Hematopoietic multipotent progenitor cell treated with erythropoietin and hydrocortisone succinate and interleukin-3 and kit ligand, for 6 days (in vitro differentiated cells): ENCODE data around the gene UBA5.
"Not testable (repeated sequence)": the region's sequence is repeated elsewhere in the genome, so short reads cannot be mapped to it uniquely, and the experiment has no call there.

Source experiments
- DNase-seq: peaks from one replicate; pipeline ENCODE4 v3.0.0-alpha.2; 2015

Gene UBA5

DNA sequence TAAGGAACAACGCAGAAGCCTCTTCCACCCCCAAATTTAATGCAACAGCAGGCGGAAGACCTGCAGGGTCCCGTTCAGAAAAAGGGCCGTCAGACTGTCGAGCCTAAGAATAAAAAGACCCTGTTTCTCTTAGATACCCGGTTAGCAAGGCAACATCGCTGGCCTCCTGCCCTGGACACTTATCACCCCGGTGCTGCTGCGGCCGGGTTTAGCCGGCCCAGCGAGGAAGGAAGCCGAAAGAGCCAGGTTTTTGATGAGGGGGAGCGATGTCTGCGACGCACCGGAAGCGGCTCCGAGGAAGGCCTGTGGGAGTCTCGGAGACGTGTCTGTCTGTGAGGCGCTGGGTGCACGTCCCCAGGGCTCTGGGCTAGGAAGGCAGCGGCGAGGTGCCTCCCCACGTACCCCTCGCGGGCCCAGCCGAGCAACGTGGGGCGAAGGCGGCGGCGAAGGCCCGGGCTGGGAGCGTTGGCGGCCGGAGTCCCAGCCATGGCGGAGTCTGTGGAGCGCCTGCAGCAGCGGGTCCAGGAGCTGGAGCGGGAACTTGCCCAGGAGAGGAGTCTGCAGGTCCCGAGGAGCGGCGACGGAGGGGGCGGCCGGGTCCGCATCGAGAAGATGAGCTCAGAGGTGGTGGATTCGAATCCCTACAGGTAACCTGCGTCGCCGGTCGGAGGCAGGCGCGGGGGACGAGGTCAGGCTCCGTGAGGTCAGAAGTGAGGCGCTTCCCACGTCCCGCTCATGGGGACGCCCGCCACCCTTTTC lies at the start of gene UBA5:
Gene UBA5 (plus strand): TSS at position 278 of the 759 bp plus-strand sequence. CDS start 209 bp downstream, at position 487.
- DNase-seq, result peak; percentile 83

DNA sequence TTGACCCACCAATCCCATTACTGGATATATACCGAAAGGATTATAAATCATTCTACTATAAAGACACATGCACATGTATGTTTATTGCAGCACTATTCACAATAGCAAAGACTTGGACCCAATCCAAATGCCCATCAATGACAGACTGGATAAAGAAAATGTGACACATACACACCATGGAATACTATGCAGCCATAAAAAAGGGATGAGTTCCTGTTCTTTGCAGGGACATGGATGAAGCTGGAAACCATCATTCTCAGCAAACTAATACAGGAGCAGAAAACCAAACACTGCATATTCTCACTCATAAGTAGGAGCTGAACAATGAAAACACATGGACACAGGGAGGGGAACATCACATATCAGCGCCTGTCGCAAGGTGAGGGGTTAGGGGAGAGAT lies 44.8 kb upstream of the UBA5 start:
- not testable (repeated sequence) for DNase-seq

- DNase-seq, result no peak
These were observed 44.2 kb upstream of the UBA5 start for GRCh38 chr3:132615881-132616280.

- DNase-seq, result no peak
These were observed 43.3 kb upstream of the UBA5 start for GRCh38 chr3:132616780-132617179.

- no peak for DNase-seq
These were observed 38.0 kb upstream of the UBA5 start for GRCh38 chr3:132622148-132622547.

DNA sequence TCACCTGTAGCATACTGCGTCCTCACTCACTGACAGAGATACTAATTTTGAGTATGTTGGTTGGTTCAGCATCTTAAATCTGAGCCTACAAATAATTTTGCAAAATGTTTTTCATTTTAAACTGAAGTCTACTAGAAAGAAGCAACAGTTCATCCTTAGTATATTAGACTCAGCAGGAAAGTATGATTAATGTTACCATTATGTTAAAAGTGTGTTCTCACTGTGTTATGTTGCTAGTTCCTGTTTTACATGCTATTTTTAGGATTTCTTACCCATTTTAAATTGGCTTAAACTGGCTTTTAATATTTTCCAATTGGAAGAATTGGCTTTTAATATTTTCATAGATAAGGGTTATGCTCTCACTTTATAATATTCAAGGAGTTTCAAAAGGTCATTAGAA lies 37.4 kb upstream of the UBA5 start:
- DNase-seq, result no peak

GRCh38 chr3:132623646-132624045 lies 36.5 kb upstream of the UBA5 start:
- no peak for DNase-seq

- no peak for DNase-seq
These were observed 35.3 kb upstream of the UBA5 start for GRCh38 chr3:132624790-132625189.

DNA sequence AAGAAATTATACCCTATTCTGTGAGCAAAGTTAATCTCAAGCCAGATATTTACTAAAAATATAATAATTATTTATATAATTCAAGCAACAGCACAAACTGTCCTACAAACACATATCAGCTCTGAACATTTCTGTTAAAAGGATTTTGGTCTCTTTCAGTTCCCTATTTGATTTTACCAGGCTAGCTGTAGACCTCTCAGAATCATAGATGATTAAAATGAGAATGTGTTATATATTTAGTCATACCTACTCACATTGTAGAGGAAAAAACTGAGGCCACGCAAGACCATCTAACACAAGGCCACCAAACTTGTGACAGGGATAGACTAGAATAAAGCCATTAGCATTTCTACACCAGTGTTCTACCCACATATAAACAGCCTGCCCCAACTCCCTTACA lies 34.5 kb upstream of the UBA5 start:
- DNase-seq, result no peak

DNA sequence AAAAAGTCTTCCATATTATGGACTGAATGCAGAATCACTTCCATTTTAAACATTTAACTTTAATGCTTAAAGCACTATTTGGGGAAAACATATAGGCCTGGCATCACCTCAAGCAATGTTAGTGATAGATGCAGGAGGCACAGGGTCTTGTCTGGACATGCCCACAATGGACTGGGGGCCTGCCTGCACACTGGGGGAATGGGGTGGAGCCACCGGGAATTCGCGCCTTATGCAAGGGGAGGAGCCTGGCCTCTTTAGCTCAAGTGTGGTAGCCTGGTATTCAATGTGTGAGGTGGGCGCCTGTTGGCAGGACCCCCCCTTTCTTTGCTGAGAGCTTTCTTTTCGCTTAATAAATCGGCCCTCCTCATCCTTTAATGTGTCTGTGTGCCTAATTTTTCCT lies 33.2 kb upstream of the UBA5 start:
- DNase-seq, result no peak

- no peak for DNase-seq
These were observed 32.0 kb upstream of the UBA5 start for GRCh38 chr3:132628157-132628556.

DNA sequence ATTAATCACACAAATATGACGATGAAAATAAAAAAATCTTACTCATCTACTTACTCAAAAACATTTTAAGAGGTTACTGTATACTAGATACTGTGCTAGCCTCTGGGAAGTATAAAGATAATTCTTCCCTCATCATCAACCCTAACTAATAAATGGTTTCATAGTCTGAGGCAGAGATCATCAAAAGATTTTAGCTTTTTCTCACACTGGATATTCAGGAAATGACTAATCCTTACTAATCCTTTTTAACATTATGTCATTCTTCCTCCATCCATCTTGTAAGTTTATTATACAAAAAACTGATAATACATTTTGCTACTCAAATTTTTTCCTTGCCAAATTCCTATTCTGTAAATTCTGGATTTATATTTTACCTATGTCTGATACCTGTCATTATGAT lies 30.2 kb upstream of the UBA5 start:
- no peak for DNase-seq

GRCh38 chr3:132630612-132631011 lies 29.5 kb upstream of the UBA5 start:
- no peak for DNase-seq

- DNase-seq, result no peak
These were observed 25.1 kb upstream of the UBA5 start for GRCh38 chr3:132635052-132635451.

- no peak for DNase-seq
These were observed 22.5 kb upstream of the UBA5 start for GRCh38 chr3:132637590-132637989.

DNA sequence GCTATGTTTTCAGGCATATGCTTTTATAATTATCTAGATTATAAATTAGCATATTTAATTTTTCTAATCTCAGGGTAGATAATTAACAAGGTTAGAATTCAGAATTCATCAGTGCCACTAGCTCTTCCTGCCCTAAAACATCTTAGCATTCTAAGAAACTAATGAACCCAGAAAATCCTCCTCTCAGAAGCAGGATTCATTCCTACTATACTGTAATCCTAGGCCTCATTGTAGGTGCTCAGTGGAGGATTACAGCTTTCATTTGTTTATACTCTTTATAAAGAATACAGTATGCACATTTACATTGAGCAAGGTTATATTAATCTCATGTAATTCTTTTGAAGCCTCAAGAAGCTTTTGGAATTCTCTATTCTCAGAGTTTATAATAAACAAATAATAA lies 21.4 kb upstream of the UBA5 start:
- DNase-seq, result no peak

GRCh38 chr3:132641427-132641826 lies 18.7 kb upstream of the UBA5 start:
- DNase-seq, result not testable (repeated sequence)

DNA sequence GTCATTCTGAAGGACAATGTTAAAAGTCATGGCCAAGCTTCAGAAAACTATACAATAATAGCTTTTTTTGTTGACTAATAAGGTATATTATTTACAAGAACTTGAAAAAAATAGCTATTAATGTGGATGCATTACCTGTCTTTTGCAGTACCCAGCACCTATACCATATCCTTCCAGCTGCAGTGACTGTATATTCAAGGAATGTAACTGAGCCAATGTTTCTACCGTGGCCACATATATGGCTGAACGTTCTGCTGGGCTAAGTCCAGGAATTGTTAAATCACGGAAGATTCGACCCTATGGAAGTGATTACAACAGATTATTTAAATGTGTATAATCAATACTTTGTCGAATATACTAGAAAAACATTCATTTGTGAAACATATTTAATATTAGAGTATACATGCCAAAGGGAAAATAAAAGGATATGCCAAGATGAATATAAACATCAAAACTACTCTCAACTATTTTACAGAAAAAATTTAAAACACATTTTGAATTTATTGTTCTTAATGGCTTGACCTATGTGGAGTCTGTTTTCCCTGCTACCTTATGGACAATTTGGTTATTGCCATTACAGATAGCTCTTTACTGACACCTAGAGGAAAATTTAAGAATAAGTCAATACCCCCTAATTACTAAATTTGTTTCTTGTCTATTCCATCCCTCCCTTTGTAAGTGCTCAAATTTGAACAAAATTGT lies 18.1 kb upstream of the UBA5 start:
- peak; percentile 82 for DNase-seq

GRCh38 chr3:132642539-132642847 lies 17.6 kb upstream of the UBA5 start:
- no peak for DNase-seq

DNA sequence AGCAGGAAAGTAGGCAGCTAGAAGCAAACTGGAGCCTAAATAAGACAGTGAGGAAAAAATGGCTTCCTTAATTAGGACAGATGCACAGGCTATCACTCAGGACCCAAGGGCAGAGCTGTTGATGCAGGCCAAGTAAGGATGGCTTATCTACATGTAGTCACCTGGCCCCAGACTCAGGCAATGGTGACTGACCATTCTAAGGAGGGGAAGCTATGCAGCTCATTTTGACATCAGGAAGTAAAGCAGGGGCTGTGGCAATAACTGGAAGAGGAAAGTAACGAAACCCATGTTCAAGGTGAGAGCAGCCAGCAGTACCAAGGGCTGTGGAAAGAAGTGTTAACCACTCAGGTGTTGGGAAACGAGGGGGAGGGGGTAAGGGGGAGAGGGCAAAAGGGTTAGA lies 16.8 kb upstream of the UBA5 start:
- DNase-seq, result no peak

DNA sequence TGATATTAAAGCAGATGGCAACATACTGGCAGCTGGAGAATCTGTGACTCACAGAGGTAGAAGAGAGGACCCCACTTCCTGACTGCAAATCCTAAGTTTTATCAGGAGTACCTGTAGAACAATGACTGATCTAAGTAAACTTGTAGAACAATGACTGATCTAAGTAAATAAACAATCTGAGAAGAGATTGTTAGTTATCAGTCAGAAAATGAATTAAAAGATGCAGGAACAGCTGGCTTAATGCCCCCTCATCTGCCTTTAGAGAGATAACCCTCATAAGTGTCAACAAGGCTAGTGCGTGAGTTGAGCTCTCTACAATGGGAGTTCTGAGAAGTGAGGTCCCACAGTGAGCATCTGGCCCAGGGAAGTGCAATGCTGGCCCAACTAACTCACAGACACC lies 15.1 kb upstream of the UBA5 start:
- DNase-seq, result no peak

GRCh38 chr3:132650153-132650552 lies 10.0 kb upstream of the UBA5 start:
- DNase-seq, result no peak

DNA sequence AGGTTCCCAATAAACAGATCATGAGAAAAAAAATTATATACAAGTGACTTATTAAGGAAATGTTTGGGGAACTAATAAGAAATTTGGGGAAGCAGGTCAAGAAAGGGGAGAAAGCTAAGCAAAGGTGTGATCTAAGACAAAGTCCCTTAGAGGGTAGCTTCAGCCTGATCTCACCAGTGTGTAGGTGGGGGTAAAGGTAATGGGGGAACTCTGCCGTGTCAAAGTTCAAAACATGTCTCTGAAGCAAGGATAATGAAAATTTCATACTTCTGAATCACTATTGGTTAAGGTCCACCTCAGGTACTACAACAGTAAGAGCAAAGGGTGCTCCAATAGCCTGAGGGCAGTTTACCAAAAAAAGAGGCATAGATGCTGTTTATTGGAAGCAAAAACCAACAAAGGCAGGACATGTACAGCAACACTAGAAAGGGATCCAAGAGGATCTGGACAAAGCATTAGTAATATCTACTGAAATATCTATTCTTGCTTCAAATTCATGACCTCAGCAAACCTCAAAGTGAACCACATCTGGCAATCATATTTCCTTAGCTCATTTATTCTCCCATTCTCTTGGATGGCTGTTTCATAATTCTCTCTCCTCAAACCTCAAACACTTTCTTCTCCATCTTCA lies 7.4 kb upstream of the UBA5 start:
- no peak for DNase-seq

DNA sequence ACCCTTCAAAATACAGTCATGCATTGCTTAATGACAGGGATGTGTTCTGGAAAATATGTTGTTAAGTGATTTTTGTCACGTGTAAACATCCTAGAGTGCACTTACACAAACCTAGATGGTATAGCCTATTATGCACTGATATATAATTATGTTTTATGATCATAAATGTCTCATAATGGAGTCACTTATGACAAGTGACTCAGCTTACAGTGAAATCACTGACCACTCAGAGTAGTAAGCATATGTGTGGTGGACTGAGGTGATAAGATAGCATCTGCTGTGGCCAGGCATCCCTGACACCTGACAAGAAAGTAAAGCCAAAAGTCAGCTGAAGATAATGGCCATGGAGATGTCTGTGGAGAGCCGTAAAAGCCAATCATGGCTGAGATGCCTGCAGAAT lies 5.9 kb upstream of the UBA5 start:
- DNase-seq, result no peak
